Activated CD4-positive, alpha-beta T cell treated with anti-CD3 and anti-CD28 coated beads, Interleukin-2, Interleukin-4, amounts not matched to agents 100 ng/mL and 50 ng/mL, durations not matched to agents 16 hours and 8 hours (primary cell): ENCODE measurements around the gene MAGEB10.
"Not testable (repeated sequence)": the region's sequence is repeated elsewhere in the genome, so short reads cannot be mapped to it uniquely, and the experiment has no call there.

ENCODE experiments used
- DNase-seq: peaks from one replicate; pipeline ENCODE4 v3.0.0-alpha.2; 2020; ENCODE audit warnings: low spot score

MAGEB10 gene

GRCh38 chrX:27807690-27808089 is at the start of gene MAGEB10:
Gene MAGEB10, plus strand, starts transcription at chrX:27807990. Its CDS starts 13,317 bp downstream, at chrX:27821307.
- no peak for DNase-seq

DNA sequence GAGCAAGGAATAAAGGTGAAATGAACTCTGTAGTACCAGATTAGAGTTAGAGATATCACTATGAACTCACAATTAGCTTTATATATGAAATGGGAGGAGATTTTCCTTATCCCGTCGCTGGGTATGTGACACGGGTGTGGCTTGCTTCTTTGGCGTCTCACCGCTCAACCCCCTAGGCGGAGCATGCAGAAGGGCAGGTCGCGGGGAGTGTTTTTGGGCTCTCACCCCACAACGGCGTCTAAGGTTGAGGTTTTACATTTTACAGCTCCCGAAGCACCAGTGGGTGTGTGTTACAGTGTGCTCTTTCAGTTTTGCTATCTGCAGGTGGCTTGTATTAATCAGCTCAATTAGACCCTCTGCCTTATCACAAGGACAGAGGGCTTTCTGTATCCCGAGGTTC is 42.1 kb upstream of the MAGEB10 start:
- DNase-seq, result no peak

GRCh38 chrX:27767387-27767786 is 40.4 kb upstream of the MAGEB10 start:
- no peak for DNase-seq

DNA sequence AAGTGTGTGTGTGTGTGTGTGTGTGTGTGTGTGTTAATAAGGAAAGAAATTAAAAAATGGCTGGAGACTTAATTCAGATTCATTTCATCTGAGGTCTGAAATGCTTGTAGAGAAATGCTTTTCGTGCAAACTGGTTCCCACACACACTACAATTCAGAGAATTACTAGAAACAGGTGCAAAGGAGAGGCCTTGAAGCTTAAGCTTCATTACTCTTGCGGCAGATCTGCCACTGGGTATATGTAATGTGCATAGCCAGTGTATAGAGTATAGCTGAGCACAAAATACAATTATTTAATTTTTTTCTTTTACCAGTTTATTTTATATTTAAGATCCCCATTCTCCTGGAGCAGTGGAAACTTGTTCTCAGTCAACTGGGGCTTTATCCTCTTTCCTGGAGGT is 31.8 kb upstream of the MAGEB10 start:
- no peak for DNase-seq

DNA sequence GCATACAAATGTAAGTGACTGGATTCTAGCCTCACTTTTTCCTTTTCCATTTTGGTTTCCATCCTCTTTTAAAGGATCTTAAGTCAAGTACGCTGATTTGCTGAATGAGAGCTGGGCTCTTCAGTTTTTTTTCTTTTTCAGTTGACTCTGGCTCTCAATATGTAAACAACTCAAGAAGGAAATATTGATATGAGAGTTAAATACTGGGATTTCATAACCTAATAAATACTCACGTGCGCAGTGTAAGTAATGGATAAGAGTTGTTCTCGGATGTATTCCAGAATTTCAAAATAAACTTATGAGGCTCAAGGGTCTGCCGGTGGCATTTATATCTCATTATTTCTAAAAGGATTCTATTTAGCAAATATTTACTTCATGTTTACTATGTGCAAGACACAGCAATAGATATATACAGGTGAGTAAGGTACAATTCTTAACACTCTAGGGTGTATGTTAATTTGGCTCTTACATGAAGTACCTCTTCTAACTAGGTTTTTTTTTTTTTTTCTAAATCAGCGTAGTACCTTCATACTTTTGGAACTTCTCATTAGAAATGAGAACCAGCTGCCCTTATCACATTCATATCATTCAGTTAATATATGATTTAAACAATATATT is 11.0 kb upstream of the MAGEB10 start:
- no peak for DNase-seq

DNA sequence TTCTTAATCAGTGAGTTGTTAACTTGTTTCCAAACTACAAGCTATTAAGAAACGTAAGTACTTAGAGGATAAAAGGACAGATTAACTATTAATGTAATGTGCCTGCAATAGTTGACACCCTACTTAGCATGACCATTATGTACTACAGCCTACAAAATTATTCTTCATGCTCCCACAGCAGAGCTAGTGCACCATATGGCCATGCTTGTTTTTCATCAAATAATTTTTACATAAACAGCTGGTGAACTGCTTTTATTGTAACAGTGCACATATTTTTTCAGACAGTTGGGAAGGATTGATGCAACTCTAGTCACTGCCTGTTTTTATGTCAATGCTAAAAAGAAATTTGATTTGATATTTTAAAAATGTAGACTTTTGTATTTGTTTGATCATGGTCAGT is 10.2 kb upstream of the MAGEB10 start:
- no peak for DNase-seq

GRCh38 chrX:27808226-27808625 is 436 bp downstream of the MAGEB10 start:
- no peak for DNase-seq

- not testable (repeated sequence) for DNase-seq
Measured at GRCh38 chrX:27808991-27809859, 1.4 kb downstream of the MAGEB10 start.

DNA sequence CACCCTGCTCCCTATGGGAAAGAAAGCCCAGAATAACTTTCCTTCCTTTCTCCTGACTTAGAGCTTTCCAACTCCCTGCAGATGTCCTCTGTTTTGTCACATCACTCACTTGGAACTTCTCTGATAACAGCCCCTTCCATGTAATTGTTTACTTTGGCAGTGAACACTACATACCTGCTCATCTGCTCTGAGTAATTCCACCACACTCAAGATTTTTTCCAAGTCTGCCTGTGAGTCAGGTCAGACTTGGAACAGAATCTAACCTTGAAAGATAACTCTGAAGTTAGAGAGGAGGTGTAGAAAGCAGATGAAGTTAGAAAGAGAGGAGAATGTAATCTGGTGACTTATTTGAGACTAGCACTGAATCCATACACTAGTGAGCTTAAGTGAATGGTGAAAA is 7.4 kb downstream of the MAGEB10 start:
- DNase-seq, result no peak

GRCh38 chrX:27823812-27824211 is 16.0 kb downstream of the MAGEB10 start:
- no peak for DNase-seq

DNA sequence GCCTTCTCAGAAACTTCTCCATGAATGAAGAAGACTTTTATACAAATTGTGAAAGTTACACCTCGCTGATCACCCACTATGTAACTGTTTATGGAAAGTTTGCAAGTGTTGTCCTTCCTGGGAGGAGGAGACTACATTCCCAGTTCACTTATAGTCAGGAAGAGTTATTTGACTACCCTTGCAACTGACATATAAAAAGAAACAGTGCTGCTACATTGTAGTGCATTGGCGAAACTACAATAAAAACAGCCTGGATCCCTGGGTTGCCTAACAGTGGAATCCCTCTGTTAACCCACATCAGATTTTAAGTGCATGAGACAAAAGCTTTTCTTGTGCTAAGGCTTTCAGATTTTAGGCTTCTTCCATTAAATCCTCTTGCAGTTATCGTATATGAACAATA is 30.4 kb downstream of the MAGEB10 start:
- DNase-seq, result no peak

DNA sequence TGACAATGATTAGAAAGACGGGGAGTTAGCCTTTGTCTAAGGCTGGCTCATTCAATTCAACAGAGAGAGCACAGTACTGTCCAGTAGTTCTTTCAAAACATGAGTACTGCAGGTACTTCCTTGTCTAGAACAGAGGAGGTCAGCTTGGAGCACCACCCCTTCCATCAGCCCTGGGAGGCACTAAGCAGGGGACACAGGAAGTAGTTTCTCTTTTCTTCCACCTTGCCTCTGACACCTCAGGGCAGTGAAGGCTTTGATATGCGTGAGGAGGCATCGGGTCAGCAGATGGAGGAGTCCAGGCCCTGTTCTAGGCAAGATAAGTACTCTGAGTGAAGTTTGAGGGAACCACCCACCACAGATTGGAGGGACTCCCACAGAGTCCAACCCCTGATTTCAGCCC is 33.1 kb downstream of the MAGEB10 start:
- no peak for DNase-seq

GRCh38 chrX:27842859-27843258 is 35.1 kb downstream of the MAGEB10 start:
- DNase-seq, result no peak

GRCh38 chrX:27860337-27860736 is 52.5 kb downstream of the MAGEB10 start:
- DNase-seq, result no peak

- no peak for DNase-seq
Measured at GRCh38 chrX:27863809-27864208, 56.0 kb downstream of the MAGEB10 start.
